Osteoblast (primary cell): ENCODE measurements around the gene SPRED2. TPM values are rescaled to one million over a fixed set of nuclear protein-coding genes. Genes with fewer than 3 reads are reported as not detected.
A peak's percentile ranks its signal among the peaks of the same experiment; 100 is the strongest.

Source experiments
- DNase-seq: peaks from one replicate; pipeline ENCODE4 v3.0.0; 2011; ENCODE audit warnings: low spot score, mixed read lengths; ENCODE audit not compliant: insufficient read length; ENCODE audit errors: missing footprints
- H2AFZ ChIP-seq: 2 replicates; pipeline ENCODE4 v1.6.0; 2011; ENCODE audit warnings: mild to moderate bottlenecking, low read length
- H3K27ac ChIP-seq: 2 replicates; pipeline ENCODE4 v1.5.1; 2011; ENCODE audit warnings: mild to moderate bottlenecking, low read depth, low read length, moderate library complexity
- H3K27me3 ChIP-seq: 2 replicates; pipeline ENCODE4 v1.6.0; 2012; ENCODE audit warnings: mild to moderate bottlenecking, control low read depth, inconsistent platforms, low read length, moderate library complexity; ENCODE audit not compliant: insufficient read depth
- H3K36me3 ChIP-seq: 2 replicates; pipeline ENCODE4 v1.5.1; 2011; ENCODE audit warnings: mild to moderate bottlenecking, low read length, control low read depth, moderate library complexity; ENCODE audit not compliant: insufficient read depth
- H3K4me1 ChIP-seq: 2 replicates; pipeline ENCODE4 v1.5.1; 2011; ENCODE audit warnings: mild to moderate bottlenecking, low read length, control low read depth, moderate library complexity; ENCODE audit not compliant: insufficient read depth
- H3K4me2 ChIP-seq: 2 replicates; pipeline ENCODE4 v1.6.0; 2011; ENCODE audit warnings: mild to moderate bottlenecking, low read length; ENCODE audit not compliant: insufficient read depth
- H3K4me3 ChIP-seq: fragments of 200-600 bp; sonication (generic); 3 replicates; pipeline ENCODE4 v1.5.1; 2012; ENCODE audit warnings: mild to moderate bottlenecking, low read length, inconsistent platforms; ENCODE audit not compliant: insufficient read depth
- H3K79me2 ChIP-seq: 2 replicates; pipeline ENCODE4 v1.6.0; 2012; ENCODE audit warnings: mild to moderate bottlenecking, low read length, control low read depth, inconsistent platforms; ENCODE audit not compliant: insufficient read depth
- H3K9me3 ChIP-seq: 2 replicates; pipeline ENCODE4 v1.5.1; 2011; ENCODE audit warnings: low read depth, low read length, control low read depth
- H4K20me1 ChIP-seq: 2 replicates; pipeline ENCODE4 v1.6.0; 2012; ENCODE audit warnings: mild to moderate bottlenecking, low read length, control low read depth; ENCODE audit not compliant: insufficient read depth
- total RNA-seq: library from RNA; depleted of rRNA; stranded (reverse); fragments of >200 nt; gene quantifications from 2 replicates; pipeline ENCODE4 v1.2.3, GENCODE V29; 2012
- TF ChIP-seq, protein P1 (sequence below): IDR thresholded peaks from 2 replicates; pipeline ENCODE4 v1.5.1; 2011; ENCODE audit warnings: mild to moderate bottlenecking, low read depth, low read length, moderate library complexity; ENCODE audit errors: extremely low read depth

SPRED2 gene
- total RNA-seq, 1 donor, result 17.4 TPM

DNA sequence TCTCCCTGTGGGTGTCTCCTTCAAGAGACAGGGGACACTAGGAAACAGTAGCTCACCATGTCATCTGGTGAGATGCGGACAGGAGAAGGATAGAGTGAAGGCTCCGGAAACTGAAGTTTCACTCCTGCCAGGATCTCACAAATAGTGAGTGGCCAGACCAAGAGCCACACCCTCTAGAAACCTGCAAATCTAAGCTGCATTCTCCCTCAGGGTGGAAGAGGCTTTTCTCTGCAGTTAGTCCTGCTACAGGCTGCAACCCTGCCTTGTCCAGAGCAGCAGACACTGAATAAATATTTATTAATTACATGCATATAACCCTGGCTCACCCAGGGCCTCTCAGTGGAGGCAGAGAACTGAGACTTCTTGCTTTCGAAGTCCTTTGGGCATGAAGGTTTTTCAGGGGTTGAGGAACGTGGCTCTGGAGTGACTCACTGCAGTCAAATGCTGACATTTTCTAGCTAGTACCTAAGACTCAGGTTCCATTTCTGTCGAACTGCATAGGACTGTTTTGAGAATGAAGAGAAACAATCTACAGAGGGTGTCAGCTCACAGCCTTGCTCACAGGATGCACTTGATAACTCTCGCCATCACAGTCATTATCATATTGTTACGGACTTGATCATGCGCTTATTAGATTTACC, 117.5 kb downstream of the SPRED2 start:
- H4K20me1 ChIP-seq, result peaks cover 3% of the 10 kb centered on the region
- peaks cover 59% of the 10 kb centered on the region for H3K36me3 ChIP-seq
- no peak overlapping the region for H3K4me3 ChIP-seq
- no peaks in the 10 kb centered on the region for H3K27me3 ChIP-seq
- H2AFZ ChIP-seq, result no peak overlapping the region
- no peak for DNase-seq
- peak overlapping the region; percentile 23 for H3K27ac ChIP-seq
- TF ChIP-seq, protein P1, sequence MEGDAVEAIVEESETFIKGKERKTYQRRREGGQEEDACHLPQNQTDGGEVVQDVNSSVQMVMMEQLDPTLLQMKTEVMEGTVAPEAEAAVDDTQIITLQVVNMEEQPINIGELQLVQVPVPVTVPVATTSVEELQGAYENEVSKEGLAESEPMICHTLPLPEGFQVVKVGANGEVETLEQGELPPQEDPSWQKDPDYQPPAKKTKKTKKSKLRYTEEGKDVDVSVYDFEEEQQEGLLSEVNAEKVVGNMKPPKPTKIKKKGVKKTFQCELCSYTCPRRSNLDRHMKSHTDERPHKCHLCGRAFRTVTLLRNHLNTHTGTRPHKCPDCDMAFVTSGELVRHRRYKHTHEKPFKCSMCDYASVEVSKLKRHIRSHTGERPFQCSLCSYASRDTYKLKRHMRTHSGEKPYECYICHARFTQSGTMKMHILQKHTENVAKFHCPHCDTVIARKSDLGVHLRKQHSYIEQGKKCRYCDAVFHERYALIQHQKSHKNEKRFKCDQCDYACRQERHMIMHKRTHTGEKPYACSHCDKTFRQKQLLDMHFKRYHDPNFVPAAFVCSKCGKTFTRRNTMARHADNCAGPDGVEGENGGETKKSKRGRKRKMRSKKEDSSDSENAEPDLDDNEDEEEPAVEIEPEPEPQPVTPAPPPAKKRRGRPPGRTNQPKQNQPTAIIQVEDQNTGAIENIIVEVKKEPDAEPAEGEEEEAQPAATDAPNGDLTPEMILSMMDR, result no peak
- no peaks in the 10 kb centered on the region for H3K9me3 ChIP-seq
- H3K4me2 ChIP-seq, result no peak overlapping the region
- H3K4me1 ChIP-seq, result peaks cover 16% of the 10 kb centered on the region
- H3K79me2 ChIP-seq, result peaks cover 29% of the 10 kb centered on the region

DNA sequence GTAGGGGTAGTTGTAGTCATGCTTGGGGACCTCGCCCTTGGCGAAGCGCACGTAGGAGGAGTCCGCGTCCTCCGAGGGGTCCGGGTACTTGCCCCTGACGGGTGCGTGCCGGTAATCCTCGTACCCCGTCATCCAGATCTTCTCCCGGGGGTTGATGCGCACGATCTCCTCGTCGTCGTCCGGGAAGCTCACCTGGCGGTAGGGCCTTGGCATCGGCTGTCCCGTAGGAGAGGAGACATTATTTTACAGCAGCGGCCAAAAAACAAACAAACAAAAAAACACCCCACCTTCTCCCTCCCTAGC, 118.5 kb downstream of the SPRED2 start:
- H3K27me3 ChIP-seq, result no peaks in the 10 kb centered on the region
- TF ChIP-seq, protein P1, result no peak
- no peak overlapping the region for H3K4me3 ChIP-seq
- DNase-seq, result no peak
- no peaks in the 10 kb centered on the region for H3K9me3 ChIP-seq
- H2AFZ ChIP-seq, result no peak overlapping the region
- peaks cover 7% of the 10 kb centered on the region for H3K4me1 ChIP-seq
- no peak overlapping the region for H3K4me2 ChIP-seq
- peaks cover 63% of the 10 kb centered on the region for H3K36me3 ChIP-seq
- H3K79me2 ChIP-seq, result peaks cover 22% of the 10 kb centered on the region
- H3K27ac ChIP-seq, result no peak overlapping the region
- H4K20me1 ChIP-seq, result no peaks in the 10 kb centered on the region

DNA sequence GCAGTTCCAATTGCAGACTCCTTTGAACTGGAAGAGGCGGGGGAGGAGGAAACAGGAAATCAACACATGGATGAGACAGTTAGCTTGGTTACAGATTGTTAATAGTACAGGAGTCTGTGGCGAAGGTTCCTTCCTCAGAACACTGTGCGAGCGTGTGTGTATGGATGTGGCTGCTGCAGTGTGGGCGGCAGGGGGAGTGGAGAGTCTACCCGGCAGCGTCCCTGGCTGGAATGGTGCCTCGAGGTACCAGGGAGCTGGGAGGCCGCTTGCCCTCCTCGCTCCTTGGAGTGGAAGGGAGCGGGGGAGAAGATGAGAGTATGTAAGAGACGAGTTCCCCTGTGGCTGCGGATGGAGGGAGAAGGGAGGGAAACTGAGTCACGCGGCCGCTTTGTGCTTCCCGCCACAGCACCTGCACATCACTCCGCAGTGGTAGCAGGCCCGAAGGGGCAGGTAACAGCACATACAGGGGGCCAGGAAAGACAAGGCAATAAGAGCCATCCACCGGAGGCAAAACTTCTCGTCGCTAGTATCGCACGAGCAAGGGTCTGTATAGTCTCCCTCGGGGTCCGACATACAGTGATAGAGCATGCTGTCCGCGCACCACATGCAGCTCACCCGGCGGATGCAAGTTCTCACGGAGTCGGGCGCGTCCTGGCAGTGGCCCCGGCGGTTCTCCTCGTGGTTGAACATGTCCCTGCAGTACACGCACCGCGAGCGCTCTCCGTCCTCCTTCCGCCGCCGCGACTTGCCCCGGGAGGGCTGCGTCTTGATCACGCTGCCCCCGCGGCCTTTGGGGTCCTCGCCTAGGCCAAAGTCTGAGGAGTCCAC, 119.1 kb downstream of the SPRED2 start:
- no peaks in the 10 kb centered on the region for H3K27me3 ChIP-seq
- peaks cover 19% of the 10 kb centered on the region for H3K79me2 ChIP-seq
- no peaks in the 10 kb centered on the region for H3K9me3 ChIP-seq
- no peak overlapping the region for H2AFZ ChIP-seq
- H3K4me2 ChIP-seq, result no peak overlapping the region
- no peaks in the 10 kb centered on the region for H4K20me1 ChIP-seq
- TF ChIP-seq, protein P1, result no peak
- H3K4me1 ChIP-seq, result peaks cover 7% of the 10 kb centered on the region
- peaks cover 64% of the 10 kb centered on the region for H3K36me3 ChIP-seq
- H3K27ac ChIP-seq, result no peak overlapping the region
- H3K4me3 ChIP-seq, result no peak overlapping the region
- DNase-seq, result peak; percentile 59

DNA sequence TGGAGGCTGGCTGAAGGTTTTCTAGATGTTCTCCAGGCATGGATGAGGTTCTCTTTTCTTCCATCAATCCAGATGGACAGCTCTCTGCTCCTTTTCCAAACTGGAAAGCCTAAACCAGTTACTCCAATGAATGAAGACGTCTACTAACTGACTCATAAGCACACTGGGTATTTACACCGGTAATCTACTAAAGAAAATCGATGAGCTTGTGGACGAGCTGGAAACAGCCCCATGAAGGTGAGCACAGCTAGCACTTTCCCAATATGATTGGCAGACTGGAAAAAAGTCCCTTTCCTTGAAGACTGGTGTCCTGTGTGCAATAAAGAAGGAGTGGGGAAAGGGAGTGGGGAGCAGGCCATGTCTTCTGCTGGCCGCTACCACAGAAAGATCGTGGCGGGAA, 120.8 kb downstream of the SPRED2 start:
- H3K36me3 ChIP-seq, result peaks cover 65% of the 10 kb centered on the region
- H3K9me3 ChIP-seq, result no peaks in the 10 kb centered on the region
- H3K4me1 ChIP-seq, result peaks cover 4% of the 10 kb centered on the region
- TF ChIP-seq, protein P1, result no peak
- H2AFZ ChIP-seq, result no peak overlapping the region
- no peak for DNase-seq
- no peak overlapping the region for H3K4me2 ChIP-seq
- no peak overlapping the region for H3K4me3 ChIP-seq
- H3K79me2 ChIP-seq, result peaks cover 6% of the 10 kb centered on the region
- no peak overlapping the region for H3K27ac ChIP-seq
- H3K27me3 ChIP-seq, result no peaks in the 10 kb centered on the region
- H4K20me1 ChIP-seq, result no peaks in the 10 kb centered on the region
